ENCODE measurements around the gene COL16A1. TPM values are rescaled to one million over a fixed set of nuclear protein-coding genes. Genes with fewer than 3 reads are reported as not detected.

The COL16A1 gene
- total RNA-seq, 1 donor = 86.4 TPM

DNA sequence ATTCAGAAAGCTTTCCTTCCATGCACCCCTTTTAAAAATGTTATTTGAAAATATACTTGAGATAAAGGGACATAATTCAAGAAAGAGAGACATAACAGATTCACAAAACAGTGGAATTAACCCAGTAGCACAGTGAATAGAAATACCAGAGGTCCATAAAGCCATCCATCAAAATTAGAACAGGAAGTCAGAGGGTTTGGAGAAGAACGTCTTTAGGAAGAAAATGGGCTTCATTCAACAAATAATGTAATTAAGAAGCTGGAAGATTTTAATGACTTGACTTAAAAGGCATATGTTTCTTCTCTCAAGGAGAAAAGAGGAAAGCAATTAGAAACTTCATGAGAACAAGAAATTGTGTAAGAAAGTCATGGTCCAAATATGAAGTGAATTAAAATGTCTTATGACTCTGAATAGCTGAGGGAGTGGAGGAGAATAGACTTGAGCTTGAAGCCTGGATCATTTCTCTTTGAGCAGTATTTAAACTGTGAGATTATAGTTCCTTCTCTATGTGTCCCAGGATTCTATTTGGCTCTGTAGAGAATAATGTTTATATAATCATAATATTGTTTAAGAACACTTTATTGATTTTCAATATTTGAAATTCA lies 94.2 kb downstream of the COL16A1 start:
- peak; percentile 27 for DNase-seq (ENCODE audit: low read depth)
- TF ChIP-seq, protein P1, sequence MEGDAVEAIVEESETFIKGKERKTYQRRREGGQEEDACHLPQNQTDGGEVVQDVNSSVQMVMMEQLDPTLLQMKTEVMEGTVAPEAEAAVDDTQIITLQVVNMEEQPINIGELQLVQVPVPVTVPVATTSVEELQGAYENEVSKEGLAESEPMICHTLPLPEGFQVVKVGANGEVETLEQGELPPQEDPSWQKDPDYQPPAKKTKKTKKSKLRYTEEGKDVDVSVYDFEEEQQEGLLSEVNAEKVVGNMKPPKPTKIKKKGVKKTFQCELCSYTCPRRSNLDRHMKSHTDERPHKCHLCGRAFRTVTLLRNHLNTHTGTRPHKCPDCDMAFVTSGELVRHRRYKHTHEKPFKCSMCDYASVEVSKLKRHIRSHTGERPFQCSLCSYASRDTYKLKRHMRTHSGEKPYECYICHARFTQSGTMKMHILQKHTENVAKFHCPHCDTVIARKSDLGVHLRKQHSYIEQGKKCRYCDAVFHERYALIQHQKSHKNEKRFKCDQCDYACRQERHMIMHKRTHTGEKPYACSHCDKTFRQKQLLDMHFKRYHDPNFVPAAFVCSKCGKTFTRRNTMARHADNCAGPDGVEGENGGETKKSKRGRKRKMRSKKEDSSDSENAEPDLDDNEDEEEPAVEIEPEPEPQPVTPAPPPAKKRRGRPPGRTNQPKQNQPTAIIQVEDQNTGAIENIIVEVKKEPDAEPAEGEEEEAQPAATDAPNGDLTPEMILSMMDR (IDR thresholded peaks at IDR 0.05; ENCODE audit: insufficient read depth, low read depth, low read length) = no peak
- no peak overlapping the region for H3K4me3 ChIP-seq (ENCODE audit: low read depth, low read length)

DNA sequence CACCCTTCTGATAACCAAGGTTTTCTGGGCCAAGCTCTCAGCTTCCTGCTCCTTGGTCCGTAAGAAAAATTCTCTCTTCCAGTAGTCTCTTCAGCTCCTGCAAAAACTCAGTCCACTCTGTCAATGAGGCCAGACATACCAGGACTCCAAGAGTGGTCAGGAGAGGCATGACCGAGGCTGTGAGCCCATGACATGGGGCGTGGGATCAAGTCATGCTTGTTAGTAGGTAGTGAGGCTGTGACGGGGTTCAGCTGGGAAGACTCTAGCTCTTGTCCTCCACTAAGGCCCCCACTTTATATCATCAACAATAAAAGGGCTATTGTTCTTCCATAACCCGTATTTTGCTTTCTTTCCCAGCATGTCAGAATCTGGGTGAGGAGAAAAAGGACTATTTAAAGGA lies 96.5 kb downstream of the COL16A1 start:
- TF ChIP-seq, protein P1 (IDR thresholded peaks at IDR 0.05; ENCODE audit: insufficient read depth, low read depth, low read length) = no peak
- no peak for DNase-seq (ENCODE audit: low read depth)
- H3K4me3 ChIP-seq (ENCODE audit: low read depth, low read length) = no peak overlapping the region

DNA sequence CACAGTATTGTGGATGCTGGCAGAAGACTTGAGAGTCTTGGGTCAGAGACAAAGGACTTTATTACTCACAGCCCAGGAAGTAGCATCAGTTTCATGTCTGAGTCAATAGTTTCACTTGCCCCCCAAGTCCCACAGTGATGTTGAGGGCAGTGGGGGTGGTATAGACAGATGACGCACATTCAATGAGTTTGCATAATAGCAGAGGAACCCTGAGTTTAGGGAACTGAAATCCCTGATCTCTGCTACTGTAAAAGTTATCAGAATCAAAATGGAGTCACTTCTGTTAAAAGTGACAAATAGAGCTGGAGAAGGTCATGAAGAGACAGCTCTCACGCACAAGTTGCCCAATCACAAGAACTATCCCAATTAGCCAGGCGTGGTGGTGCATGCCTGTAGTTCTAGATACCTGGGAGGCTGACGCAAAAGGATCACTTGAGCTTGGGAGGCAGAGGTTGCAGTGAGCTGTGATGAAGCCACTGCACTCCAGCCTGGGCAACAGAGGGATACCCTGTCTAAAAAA lies 97.8 kb downstream of the COL16A1 start:
- DNase-seq (ENCODE audit: low read depth) = peak; percentile 31
- TF ChIP-seq, protein P1 (IDR thresholded peaks at IDR 0.05; ENCODE audit: insufficient read depth, low read depth, low read length) = no peak

More for the DNA sequence above, 97.8 kb downstream of the COL16A1 start:
- H3K4me3 ChIP-seq (ENCODE audit: low read depth, low read length) = no peak overlapping the region

Other genes with a start within 250 kb of the COL16A1 start
- gene TINAGL1, start 127.5 kb downstream of the COL16A1 start, total RNA-seq = 60.5 and 87.6 TPM in 2 replicates
- under 0.01 TPM in 2 replicates for gene HCRTR1, start 86.3 kb downstream of the COL16A1 start, total RNA-seq
- 78.3 and 99.7 TPM in 2 replicates for gene PEF1, start 59.1 kb downstream of the COL16A1 start, total RNA-seq
- gene ADGRB2, start 60.3 kb upstream of the COL16A1 start, total RNA-seq = 11.3 and 14.2 TPM in 2 replicates
- gene SPOCD1, start 112.0 kb upstream of the COL16A1 start, total RNA-seq = 62.2 and 73.4 TPM in 2 replicates
- gene PTP4A2, start 234.4 kb upstream of the COL16A1 start, total RNA-seq = 388 and 503 TPM in 2 replicates

Data from fibroblast of villous mesenchyme (primary cell).